GM21515 (cell line): ENCODE results near the gene TMEM233.

Experiments used
- ATAC-seq: cut with Tn5 transposase; IDR thresholded peaks from one replicate; pipeline ENCODE4 v1.9.1; 2021; ENCODE audit not compliant: unreplicated experiment

The TMEM233 gene

GRCh38 chr12:119593578-119594398, at the start of gene TMEM233:
TMEM233 (plus strand) TSS chr12:119593774; CDS start chr12:119593849, 75 bp downstream.
- no peak for ATAC-seq

DNA sequence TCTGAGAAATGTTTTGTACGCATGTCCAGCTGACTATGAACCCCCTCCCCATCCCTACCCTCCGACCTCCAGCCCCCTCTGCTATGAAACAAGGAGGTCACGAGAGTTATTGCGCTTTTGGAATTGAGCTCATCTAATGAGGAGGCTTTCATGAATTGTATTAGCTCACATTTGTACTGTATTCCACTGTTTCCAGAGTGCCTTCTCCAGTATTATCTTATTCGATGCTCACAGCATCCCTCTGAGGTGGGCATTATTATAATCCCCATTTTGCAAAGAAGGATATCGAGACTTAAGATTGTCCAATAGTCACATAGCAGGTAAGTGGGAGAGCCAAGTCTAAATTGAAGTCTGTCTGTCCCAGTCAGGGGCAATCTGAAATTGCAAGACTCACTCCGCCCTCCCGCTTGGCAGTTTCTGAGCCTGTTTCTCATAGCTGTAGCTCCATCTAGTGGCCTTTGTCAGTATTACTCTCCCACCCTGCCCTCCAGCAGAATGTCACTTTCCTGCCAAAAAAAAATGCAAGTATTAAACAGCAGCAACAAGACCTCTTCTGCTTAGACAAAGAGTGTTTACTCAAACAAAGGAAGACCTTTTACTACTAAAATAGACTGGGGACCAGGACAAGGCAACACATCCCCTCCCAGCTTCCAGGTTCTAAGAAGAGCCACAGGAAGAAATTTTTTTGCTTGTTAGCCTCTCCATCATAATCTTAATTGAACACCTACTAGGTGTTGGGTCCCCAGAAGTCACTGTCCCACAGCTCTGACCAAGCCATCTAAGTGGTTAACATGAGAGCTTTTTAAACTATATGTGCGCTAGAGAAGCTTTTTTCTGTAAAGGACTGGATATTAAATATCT, 48.6 kb upstream of the TMEM233 start:
- ATAC-seq: no peak

- no peak for ATAC-seq
Observed at GRCh38 chr12:119546340-119546739, 47.2 kb upstream of the TMEM233 start.

DNA sequence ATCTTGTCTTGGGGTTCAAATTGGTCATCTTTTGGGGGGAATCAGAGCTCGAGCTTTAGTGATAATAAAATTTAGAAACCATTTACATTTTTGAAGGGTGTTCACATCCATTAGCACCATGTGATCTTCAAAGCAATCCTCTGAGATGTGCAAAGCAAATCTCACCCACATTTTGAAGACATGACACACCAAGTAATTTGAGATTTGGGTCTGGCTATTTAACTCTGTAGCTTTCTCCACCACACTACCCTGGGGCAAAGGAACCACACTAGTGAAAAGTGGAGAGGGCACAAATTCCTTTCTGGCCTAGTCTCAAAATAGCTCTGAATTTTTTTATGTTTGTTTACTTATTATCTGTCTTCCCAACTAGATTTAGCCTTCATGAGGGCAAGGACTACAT, 46.6 kb upstream of the TMEM233 start:
- no peak for ATAC-seq

DNA sequence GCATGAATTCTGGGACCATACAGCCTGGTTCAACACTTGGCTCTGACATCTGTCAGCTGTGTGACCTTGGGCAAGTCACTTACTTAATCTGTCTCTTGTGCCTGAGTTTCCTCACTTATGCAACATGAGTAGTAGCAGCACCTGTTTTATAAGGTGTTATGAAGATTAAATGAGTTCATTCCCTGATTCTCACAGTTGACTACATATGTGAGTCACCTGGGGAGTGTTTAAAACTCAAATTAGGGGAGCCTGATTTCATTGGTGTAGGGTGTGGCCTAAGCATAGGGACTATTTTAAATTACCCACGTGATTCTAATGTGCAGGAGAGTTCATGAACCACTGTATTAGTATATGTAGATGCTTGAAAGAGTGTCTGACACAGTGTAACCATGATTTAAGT, 36.7 kb upstream of the TMEM233 start:
- no peak for ATAC-seq

DNA sequence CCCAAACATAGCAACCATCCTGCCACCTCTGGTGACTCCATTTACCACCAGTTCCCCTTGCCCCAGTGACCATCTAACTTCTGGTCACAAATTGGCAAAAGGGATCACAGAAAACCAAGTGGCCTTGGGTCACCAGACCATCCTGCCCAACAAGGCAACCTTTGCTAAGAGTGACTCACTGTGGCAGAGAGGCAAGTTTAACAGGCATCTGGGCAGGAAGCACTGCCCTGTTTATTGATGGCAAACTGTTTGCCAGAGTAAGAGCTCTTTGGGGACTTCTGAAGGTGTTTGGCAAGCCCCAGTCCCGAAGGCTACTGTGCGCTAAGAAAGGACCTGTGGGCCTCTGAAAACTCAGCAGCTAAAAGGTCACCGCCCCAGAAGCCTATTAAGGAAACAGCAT, 28.2 kb upstream of the TMEM233 start:
- no peak for ATAC-seq

DNA sequence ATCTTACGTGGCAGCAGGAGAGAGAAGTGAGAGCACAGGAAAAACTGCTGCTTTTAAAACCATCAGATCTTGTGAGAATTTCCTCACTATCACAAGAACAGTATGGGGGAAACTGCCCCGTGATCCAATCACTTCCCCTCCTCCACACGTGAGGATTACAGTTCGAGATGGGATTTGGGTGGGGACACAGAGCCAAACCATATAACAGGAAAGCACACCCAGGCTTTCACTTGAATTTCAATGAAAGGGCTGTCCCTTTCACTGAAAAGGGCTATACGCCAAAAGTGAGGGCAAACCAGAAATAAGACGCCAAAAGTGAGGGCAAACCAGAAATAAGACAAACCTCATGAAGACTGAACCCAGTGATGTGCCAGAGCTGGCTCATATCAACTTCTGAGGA, 22.8 kb upstream of the TMEM233 start:
- no peak for ATAC-seq

DNA sequence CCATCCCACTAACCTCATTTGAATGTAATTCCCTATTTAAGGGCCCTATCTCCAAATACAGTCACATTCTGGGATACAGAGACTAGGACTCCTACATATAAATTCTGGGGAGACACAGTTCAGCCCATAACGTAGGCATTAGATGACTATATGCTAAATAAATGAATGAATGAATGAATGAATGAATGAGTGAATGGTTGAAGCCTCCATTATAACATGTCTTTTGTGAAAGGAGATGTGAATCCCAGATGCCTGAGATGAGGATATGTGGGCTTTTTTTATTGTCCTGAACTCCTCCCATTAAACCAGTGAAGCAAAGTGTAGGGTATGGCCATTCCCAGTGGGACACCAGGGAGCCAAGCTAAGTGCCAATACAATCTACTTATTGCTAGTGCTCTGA, 20.5 kb upstream of the TMEM233 start:
- no peak for ATAC-seq

DNA sequence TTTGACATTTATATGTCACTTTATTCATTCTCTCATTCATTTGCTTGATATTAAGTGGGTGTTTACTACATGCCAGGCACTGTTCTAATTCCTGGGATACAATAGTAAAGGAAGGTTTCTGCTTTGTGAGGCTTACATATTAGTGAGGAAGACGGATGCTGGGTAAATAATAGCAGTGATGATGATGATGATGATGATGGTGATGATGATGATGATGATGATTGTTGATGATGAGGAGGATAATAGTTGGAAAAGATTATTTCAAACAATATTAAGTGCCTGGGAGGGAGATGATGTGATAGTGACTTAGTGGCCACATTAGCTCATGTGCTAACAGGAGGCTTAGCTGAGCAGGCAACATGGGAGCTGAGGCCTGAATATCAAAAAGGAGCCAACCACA, 19.3 kb upstream of the TMEM233 start:
- no peak for ATAC-seq

- no peak for ATAC-seq
Observed at GRCh38 chr12:119576118-119576810, 17.3 kb upstream of the TMEM233 start.

GRCh38 chr12:119576915-119577314, 16.7 kb upstream of the TMEM233 start:
- no peak for ATAC-seq

GRCh38 chr12:119578112-119578511, 15.5 kb upstream of the TMEM233 start:
- ATAC-seq: no peak

DNA sequence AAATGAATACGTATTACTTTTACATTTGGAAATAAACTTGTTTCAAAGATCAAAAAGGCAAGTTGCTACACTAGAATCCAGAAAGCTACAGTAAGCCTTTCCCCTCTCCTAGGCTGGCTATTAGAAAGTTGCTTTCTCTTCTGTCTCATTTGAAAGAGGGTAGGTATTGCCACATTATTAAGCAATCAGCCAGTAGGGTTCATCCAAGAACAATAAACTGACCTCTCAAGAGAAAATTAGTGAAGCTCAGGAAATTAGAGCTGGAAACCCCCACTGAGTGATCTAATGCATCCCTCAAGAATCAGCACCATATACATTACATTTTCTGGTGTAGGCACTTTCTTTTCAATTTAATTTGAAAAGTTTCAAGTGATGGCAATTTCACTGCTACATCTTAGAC, 4.5 kb upstream of the TMEM233 start:
- no peak for ATAC-seq

DNA sequence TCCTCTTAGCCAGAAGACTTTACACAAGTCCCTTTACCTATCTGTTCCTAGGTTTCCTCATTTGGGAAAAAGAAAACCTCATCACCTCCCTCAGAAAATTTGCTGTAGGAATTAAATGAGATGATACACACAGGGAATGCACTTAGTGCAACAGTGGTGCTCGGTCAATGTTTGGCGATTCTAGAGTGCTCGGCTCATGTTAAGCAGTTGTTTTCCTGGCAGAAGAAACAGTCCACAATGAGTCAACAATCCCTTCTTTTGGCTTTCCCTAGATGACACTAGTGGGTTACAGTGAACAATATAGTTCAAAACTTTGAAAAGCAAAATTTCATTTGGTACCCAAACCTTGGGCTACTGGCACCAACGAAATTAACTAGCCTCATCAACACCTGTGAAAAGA, 3.9 kb upstream of the TMEM233 start:
- ATAC-seq: no peak

DNA sequence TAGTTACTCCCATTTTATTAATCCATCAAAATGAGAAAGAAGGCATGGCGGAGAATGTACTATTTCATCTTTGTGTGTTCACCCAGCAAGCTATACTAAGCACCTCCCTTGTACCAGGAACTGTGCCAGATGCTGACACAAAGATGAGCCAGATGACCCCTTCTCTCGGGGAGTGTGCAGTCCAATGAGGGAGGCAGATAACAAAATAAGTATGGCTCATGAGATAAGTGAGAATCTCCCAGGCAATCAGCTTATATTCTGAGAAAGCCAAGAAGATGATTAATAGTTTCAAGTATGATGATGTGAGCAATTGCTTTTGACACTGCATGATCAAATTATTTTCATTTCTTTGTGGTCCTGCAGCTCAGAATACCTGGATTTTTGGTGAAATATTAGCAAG, 1.3 kb upstream of the TMEM233 start:
- no peak for ATAC-seq

- no peak for ATAC-seq
Observed at GRCh38 chr12:119594399-119594730, 791 bp downstream of the TMEM233 start.

- no peak for ATAC-seq
Observed at GRCh38 chr12:119594772-119595445, 1.3 kb downstream of the TMEM233 start.

DNA sequence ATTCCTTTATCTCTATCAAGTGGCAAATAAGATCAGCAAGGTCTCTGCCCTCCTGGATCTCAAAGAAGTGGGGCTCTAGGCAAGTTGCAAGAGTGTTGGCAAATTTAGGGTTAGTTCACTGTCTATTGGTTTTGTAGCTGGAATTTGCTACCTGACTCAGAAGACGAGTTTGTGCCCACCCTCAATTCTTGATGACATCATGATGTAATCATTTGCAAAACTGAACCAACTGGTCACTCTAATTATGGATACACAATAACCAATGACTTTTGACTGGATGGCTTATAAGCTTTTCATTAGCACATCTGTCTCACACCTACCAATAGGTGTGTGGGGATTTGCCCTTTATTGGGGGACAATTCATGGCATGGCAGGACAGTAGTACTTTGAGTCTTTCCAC, 4.6 kb downstream of the TMEM233 start:
- ATAC-seq: no peak

DNA sequence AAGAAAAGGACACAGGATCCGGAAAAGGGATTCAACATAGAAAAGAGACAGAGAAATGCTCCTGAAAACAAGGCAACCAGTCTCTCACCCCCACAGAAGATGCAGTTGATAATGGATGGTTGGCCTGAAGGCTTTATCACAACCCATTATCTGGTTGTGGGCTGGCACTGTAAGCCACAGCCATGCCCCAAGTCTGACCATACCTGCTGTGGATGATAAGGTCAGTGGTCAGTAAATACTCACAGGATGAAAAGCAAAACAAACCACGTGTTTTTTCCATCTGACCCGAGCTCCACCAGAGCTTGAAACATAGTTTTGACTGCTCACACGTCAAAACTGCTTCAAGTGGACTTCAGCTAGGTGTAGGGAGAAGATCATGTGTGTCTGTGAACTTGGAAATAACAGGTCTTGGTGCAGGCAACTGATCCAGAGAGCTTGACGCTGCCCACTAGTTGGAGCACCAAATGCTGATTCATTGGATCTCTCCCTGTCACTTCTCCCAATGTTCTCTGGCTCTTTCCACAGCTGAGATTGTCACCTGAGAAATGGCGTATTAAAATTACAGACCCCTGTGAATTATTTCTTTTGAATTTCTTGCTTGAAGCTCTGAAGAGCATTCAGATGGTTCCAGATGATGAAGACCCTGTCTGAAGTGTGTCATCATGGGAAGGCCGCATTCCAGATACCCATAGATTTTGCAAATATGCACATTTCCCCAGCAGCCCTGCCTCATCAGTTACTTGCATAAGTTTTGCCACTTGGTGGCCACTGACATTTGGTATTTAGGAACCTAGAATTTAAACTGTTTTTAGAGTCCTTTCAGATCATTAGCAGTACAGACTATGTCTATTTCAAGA, 8.5 kb downstream of the TMEM233 start:
- ATAC-seq: no peak

DNA sequence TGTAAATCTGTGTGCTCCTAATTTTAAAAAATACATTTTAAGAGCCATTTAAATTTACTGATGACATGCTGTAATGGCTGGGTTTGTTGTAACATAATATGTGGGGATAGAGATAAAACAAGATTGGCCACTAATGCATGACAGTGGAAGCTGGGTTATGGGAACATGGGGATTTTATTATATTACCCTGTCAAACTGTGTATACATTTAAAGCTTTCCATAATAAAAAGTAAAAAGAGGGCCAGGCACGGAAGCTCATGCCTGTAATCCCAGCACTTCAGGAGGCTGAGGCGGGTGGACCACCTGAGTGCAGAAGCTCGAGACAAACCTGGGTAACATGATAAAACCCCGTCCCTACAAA, 9.1 kb downstream of the TMEM233 start:
- ATAC-seq: no peak
